GM12874 (cell line): ENCODE results near the gene C20orf96.

Experiments used
- TF ChIP-seq, protein P1 (sequence below): IDR thresholded peaks from 2 replicates; pipeline ENCODE4 v1.5.1; 2011; ENCODE audit warnings: low read depth, mild to moderate bottlenecking, control low read depth, low read length, moderate library complexity; ENCODE audit not compliant: insufficient read depth

C20orf96 gene

DNA sequence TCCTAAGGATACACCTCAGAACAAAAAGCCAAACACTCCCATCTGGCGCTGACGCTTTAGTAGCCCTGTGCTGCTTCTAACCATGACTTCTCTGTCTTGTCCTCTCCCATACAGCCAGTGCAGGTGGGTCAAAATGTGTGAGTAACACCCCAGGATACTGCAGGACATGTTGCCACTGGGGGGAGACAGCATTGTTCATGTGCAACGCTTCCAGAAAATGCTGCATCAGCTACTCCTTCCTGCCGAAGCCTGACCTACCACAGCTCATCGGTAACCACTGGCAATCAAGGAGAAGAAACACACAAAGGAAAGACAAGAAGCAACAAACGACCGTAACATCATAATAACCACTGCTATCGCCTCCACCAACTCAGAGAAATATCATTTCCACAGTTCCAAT, 31.6 kb downstream of the C20orf96 start:
- TF ChIP-seq, protein P1, sequence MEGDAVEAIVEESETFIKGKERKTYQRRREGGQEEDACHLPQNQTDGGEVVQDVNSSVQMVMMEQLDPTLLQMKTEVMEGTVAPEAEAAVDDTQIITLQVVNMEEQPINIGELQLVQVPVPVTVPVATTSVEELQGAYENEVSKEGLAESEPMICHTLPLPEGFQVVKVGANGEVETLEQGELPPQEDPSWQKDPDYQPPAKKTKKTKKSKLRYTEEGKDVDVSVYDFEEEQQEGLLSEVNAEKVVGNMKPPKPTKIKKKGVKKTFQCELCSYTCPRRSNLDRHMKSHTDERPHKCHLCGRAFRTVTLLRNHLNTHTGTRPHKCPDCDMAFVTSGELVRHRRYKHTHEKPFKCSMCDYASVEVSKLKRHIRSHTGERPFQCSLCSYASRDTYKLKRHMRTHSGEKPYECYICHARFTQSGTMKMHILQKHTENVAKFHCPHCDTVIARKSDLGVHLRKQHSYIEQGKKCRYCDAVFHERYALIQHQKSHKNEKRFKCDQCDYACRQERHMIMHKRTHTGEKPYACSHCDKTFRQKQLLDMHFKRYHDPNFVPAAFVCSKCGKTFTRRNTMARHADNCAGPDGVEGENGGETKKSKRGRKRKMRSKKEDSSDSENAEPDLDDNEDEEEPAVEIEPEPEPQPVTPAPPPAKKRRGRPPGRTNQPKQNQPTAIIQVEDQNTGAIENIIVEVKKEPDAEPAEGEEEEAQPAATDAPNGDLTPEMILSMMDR: peak; percentile 21; the same call in 1 of the 2 replicates

DNA sequence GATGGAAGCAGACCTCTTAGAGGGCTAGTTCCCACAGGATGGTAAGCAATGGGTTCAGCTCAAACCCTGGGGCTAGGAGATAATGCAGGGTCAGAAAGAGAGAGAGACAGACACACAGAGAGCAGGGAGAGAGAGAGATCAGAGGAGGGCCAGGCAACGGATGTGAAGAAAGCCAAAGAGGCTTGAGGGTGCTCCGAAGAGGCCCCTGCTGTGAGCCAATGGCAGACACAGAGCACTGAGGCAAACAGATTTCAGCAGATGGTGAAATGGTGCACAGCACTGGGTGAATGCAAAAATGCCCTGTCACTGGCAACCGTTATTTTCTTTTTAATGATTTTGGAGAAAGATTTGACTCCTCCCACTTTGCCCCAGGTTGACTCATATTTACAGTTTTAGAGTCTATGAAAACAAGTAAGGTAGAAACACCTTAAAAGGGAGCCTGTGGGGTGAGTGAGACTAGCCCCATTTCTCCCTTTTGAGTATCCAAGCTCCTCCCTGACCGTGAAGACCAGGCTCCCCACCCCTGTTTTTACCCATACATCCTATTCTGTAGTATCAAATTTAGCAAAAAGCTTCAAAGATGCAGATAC, 32.2 kb downstream of the C20orf96 start:
- TF ChIP-seq, protein P1: no peak

DNA sequence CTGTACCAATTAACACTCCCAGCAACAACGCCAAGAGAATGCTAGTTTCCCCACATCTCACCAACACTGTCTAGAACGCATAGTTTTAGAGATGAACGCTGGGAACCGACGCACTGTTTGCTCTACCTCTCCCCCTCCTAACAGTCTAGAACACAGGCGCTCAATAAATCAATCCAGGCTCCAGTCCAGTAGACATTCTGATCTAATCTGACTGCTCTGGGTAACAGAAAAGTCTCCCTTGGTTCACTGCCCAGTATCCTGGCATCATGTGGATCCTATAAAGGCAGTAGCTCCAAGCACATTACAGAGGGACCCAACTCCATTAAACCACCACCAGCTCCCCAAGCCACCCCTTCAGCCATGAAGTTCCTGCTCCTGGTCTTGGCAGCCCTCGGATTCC, 33.1 kb downstream of the C20orf96 start, which contains the start of gene DEFB132:
Gene DEFB132, plus strand, starts transcription at position 306 of the 400 bp plus-strand sequence. Its CDS starts 55 bp downstream, at position 361.
- TF ChIP-seq, protein P1: no peak

DNA sequence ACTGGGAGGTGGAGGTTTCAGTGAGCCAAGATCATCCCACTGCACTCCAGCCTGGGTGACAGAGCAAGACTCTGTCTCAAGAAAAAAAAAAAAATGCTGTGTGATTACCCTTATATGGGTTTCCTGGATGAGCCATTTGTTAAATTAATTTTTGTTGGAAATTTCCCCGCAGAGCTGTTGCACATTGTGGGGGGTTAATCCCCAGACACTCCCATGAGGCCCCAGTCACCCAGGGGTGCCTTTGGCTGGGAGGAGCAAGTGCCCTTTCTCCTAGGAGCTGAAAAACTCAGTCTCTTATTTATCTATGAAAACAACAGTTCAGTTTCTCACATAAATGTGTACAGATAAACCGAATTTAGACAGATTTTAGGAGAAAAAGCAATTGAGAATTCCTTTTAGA, 37.7 kb downstream of the C20orf96 start:
- TF ChIP-seq, protein P1: no peak

DNA sequence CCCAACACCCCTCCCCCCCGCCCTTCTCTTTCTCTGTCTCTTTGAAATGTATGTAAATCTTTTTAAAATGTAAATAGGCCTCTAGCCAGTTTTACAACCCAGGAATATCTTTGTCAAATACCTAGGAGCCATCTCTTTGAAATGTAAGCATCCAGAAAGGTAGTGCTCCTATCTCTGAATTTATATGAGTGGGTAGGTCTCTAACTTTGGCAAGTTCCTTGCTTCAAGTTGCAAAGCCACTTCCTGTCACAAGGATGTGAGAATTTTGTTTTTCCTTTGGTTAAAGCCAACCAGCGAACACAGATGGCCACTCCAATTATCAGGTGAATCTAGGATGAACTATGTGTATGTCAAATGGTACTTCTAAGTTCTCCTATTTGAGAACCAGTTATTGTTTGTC, 39.2 kb downstream of the C20orf96 start:
- TF ChIP-seq, protein P1: no peak

DNA sequence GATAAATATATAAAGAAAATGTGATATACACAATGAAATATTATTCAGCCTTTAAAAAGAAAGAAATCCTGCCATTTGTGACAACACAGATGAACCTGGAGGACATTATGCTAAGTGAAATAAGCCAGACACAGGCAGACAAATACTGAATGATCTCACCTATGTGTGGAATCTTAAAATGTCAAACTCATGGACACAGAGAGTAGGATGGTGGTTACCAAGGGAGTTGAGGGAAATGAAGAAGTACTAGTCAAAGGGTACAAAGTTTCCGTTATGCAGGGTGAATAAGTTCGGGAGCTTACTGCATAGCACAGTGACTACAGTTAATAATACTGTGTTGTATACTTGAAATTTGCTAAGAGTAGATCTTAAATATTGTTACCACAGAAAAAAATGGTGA, 47.6 kb downstream of the C20orf96 start:
- TF ChIP-seq, protein P1: no peak

DNA sequence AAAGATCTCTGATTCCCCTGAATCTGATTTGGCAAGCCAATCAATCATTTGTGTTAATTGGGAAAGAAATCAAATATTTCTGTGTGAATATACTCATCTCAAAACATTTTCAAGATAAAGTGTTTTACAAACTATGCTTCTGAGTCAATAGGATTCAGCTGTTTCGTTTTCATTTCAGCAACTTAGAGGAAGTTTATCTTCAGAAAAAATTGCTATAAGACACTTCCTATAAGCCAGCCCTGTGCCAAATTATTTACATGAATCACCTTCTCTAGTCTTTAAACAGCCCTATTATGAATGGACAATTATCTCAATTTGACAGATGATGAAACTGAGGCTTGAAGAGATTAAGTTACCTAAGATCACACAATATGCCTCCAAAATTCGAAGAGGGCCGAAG, 52.6 kb downstream of the C20orf96 start:
- TF ChIP-seq, protein P1: no peak
